HG03045 (cell line): Measurements from ENCODE around the gene GET4.
"Not testable (repeated sequence)": the region's sequence is repeated elsewhere in the genome, so short reads cannot be mapped to it uniquely, and the experiment has no call there.

ENCODE experiments used
- ATAC-seq: cut with Tn5 transposase; IDR thresholded peaks from one replicate; pipeline ENCODE4 v1.9.1; 2021; ENCODE audit warnings: mild to moderate bottlenecking, moderate library complexity; ENCODE audit not compliant: unreplicated experiment

The GET4 gene

GRCh38 chr7:898460-898854 is 22.1 kb downstream of the GET4 start:
- ATAC-seq, result no peak

GRCh38 chr7:898855-899681 is 22.7 kb downstream of the GET4 start:
- no peak for ATAC-seq

- ATAC-seq, result no peak
Observed at GRCh38 chr7:899806-900205, 23.5 kb downstream of the GET4 start.

GRCh38 chr7:900331-901040 is 24.1 kb downstream of the GET4 start:
- ATAC-seq, result no peak

- ATAC-seq, result no peak
Observed at GRCh38 chr7:901041-901387, 24.7 kb downstream of the GET4 start.

GRCh38 chr7:901388-902154 is 25.2 kb downstream of the GET4 start:
- ATAC-seq, result no peak

- no peak for ATAC-seq
Observed at GRCh38 chr7:902996-903395, 26.6 kb downstream of the GET4 start.

GRCh38 chr7:903921-904755 is 27.8 kb downstream of the GET4 start:
- ATAC-seq, result no peak

GRCh38 chr7:904847-905246 is 28.5 kb downstream of the GET4 start:
- no peak for ATAC-seq

GRCh38 chr7:906776-907157 is 30.4 kb downstream of the GET4 start:
- ATAC-seq, result no peak

- ATAC-seq, result no peak
Observed at GRCh38 chr7:907158-907980, 31.0 kb downstream of the GET4 start.

GRCh38 chr7:908159-908581 is 31.8 kb downstream of the GET4 start:
- no peak for ATAC-seq

- ATAC-seq, result not testable (repeated sequence)
Observed at GRCh38 chr7:908591-909357, 32.4 kb downstream of the GET4 start.

- no peak for ATAC-seq
Observed at GRCh38 chr7:909358-910329, 33.3 kb downstream of the GET4 start.

- no peak for ATAC-seq
Observed at GRCh38 chr7:910441-910861, 34.1 kb downstream of the GET4 start.

- no peak for ATAC-seq
Observed at GRCh38 chr7:910931-911431, 34.6 kb downstream of the GET4 start.

GRCh38 chr7:911791-912480 is 35.6 kb downstream of the GET4 start:
- ATAC-seq, result no peak
